Measurements from ENCODE around the gene VANGL2.

Gene VANGL2

GRCh38 chr1:160406131-160406968 is 6.0 kb downstream of the VANGL2 start:
- DNase-seq: no peak

GRCh38 chr1:160407839-160408801 is 7.8 kb downstream of the VANGL2 start:
- DNase-seq: no peak

GRCh38 chr1:160408864-160409263 is 8.5 kb downstream of the VANGL2 start:
- no peak for DNase-seq

GRCh38 chr1:160409486-160409885 is 9.1 kb downstream of the VANGL2 start:
- no peak for DNase-seq

GRCh38 chr1:160410406-160411005 is 10.1 kb downstream of the VANGL2 start:
- no peak for DNase-seq

- DNase-seq: no peak
These were observed 11.1 kb downstream of the VANGL2 start for GRCh38 chr1:160411271-160412027.

GRCh38 chr1:160412028-160412362 is 11.6 kb downstream of the VANGL2 start:
- no peak for DNase-seq

GRCh38 chr1:160413716-160414115 is 13.4 kb downstream of the VANGL2 start:
- no peak for DNase-seq

- no peak for DNase-seq
These were observed 14.5 kb downstream of the VANGL2 start for GRCh38 chr1:160414881-160415280.

- DNase-seq: no peak
These were observed 15.4 kb downstream of the VANGL2 start for GRCh38 chr1:160415696-160416290.

- no peak for DNase-seq
These were observed 16.0 kb downstream of the VANGL2 start for GRCh38 chr1:160416369-160416768.

- DNase-seq: no peak
These were observed 18.1 kb downstream of the VANGL2 start for GRCh38 chr1:160418483-160418882.

- DNase-seq: no peak
These were observed 18.9 kb downstream of the VANGL2 start for GRCh38 chr1:160419150-160419837.

GRCh38 chr1:160419838-160420169 is 19.4 kb downstream of the VANGL2 start:
- no peak for DNase-seq

GRCh38 chr1:160420881-160421842 is 20.8 kb downstream of the VANGL2 start:
- DNase-seq: no peak

- no peak for DNase-seq
These were observed 21.5 kb downstream of the VANGL2 start for GRCh38 chr1:160421881-160422280.

- no peak for DNase-seq
These were observed 23.6 kb downstream of the VANGL2 start for GRCh38 chr1:160423966-160424365.

- DNase-seq: no peak
These were observed 25.5 kb downstream of the VANGL2 start for GRCh38 chr1:160425847-160426246.

- DNase-seq: no peak
These were observed 27.3 kb downstream of the VANGL2 start for GRCh38 chr1:160427625-160428024.

- DNase-seq: no peak
These were observed 27.7 kb downstream of the VANGL2 start for GRCh38 chr1:160428053-160428452.

GRCh38 chr1:160428655-160429054 is 28.3 kb downstream of the VANGL2 start:
- peak; percentile 50 for DNase-seq
